ENCODE measurements around the gene NSF.

The NSF gene

DNA sequence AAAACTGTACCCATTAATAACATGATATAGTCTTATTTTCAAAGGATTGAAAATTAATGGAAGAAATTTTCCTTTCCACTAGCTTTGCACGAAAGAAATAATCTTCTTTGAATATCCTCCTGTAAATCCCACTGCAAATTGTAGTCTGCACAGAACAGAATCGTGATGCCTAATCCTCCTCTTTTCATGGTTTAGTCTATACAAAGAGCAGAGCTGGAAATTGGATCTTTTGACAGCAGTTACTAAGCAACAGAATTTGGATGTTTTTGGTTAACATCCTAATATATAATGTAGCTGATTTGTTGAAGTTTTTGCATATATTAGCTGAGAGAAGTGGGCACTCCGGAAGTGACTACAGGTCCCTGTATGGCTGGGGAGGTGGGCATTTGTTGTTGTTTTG, 129.4 kb downstream of the NSF start:
- no peak for DNase-seq (ENCODE audit: low spot score)

DNA sequence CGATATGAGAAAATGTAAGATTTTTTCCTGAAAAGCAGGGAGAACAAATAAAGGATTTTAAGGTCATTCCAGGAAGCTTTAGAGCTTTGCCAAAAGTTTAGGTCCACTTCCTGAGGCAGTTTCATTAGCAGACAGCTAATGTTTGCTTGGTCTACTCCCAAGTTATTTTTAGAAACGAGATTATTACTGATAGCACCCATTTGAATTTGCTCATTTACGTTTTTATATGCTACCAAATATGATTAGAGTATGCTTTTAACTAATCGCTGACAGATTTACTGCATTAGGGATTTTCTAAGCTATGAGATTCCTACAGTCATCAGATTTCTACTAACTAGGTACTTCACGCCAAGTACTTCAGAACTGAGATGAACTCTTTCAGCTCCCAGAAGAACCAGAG, 129.9 kb downstream of the NSF start:
- no peak for DNase-seq (ENCODE audit: low spot score)

DNA sequence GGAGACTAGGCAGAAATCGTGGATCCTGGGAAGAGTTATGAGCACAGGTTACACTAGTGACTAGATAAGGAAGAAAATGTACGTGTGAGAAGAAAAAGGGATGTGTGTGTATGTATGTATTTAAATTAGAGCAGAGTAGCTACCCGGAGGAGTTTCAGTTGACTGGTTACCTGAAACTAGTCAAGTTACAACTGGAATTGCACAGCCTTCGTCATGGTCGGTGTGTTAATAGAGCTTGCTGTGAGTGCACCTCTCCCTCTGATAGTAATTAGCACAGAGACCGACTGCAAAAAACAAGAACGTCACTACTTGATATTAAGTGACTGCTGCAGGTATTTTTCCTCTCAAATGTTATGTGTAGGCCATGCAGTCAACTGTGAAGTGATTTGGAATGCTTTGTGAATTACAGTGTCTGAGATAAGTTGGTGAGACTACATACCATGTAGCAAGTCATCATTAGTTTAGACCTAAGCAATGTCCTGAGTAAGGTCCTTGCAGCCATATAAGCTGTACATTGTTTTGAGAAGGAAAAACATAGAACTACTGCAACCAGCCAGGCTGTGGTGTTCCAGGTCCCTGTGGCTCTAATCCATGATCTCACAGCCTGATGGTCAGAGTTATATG, 132.3 kb downstream of the NSF start:
- DNase-seq (ENCODE audit: low spot score) = no peak

DNA sequence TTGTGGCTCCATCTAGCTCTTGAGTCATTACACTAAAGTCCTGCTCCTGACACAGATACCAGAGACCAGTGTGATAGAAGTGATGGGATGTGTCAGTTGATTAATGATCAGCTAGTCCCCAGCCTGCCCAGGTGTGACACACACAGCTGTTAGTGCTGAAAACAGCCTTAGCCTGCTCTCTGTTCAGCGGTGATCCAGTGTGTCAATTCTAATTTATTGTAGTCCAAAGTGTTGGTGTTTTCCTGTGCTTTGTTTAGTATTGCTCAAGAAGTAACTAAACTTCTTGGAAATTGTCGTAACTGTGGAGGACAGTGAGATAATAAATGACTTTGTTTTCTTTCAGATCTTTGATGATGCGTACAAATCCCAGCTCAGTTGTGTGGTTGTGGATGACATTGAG, 135.7 kb downstream of the NSF start:
- no peak for DNase-seq (ENCODE audit: low spot score)

DNA sequence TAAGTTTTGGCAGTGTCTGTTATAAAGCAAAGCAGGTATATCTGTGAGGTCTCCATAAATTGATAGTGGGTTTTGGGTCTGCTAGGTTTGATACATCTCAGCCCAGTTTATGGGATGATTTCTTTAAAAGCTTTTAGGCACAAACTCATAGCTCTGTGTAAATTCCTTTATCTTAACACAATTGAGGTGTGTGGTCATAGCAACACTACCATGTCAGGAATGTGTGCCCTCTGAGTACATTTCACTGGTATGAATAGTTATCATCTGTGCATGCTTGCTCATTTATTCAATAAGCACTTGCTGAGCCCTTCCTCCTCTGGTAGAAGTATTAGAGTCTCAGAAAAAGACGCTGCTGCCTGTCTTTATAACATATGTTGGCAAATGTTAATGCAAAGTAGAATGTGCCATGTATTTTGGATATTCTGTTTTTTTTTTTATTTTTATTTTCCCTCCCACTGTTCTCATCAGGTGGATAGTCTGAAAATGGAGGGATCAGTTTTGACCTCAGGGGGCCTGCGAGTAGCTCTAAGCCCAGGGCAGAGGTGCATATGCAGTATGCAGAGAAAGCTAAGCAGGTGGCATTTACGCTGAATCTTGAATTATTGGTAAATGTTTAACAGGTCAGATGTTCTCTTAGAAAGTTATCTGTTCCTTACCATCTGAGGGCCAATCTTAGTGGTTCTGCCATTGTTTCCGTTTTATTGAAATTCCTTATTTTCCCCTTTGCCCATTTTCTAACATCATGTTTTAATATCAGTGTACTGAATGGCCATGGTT, 137.3 kb downstream of the NSF start:
- DNase-seq (ENCODE audit: low spot score) = no peak

DNA sequence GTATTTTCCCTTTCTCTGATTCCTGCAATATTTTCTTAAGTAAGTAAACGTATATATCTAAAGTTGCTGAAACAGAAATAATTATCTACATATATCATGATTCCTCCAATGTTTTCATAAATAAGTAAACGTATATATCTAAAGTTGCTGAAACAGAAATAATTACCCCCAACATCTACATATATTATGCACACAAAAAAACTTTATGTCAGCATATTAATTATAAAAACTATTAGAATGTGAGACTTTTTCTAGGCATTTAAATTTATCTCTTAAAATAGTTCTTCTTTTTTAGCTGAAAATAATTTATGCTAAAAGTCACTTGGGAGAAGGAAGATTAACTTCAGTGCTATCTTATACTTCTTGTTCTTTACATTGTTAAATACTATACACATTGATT, 139.6 kb downstream of the NSF start:
- DNase-seq (ENCODE audit: low spot score) = no peak

DNA sequence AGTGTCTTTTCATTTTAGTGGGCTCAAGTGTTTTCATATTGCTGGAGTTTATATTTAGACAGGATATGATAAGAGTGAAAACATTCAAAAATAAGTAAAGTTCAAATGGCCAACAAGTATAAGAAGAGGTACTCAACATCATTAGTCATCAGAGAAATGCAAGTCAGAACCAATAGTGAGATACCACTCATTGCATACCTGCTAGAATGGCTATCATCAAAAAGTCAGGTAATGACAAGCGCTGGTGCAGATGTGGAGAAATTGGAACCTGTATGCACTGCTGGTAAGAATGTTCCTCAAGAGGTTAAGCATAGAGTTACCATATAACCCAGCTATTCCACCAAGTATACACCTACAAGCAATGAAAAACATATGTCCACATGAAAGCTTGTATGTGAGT, 140.2 kb downstream of the NSF start:
- DNase-seq (ENCODE audit: low spot score) = no peak

DNA sequence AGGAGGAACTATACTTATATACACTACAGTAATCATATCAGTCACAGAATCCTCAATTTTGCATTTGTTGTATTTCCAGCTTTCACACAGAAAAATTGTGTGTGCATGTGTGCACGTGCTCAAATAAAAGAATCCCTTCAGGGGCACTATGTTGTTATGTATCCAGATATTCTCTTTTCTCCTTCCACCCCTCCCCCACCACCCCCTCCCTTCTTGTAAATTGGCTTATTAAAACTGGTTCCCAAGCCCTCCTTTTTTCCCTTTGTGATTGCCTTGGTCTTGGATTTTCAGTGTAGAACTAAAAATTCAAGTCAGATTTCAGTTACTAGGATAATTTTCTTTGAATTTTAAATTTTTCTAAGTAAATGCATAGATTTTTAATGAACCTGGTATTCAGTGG, 141.7 kb downstream of the NSF start:
- no peak for DNase-seq (ENCODE audit: low spot score)

DNA sequence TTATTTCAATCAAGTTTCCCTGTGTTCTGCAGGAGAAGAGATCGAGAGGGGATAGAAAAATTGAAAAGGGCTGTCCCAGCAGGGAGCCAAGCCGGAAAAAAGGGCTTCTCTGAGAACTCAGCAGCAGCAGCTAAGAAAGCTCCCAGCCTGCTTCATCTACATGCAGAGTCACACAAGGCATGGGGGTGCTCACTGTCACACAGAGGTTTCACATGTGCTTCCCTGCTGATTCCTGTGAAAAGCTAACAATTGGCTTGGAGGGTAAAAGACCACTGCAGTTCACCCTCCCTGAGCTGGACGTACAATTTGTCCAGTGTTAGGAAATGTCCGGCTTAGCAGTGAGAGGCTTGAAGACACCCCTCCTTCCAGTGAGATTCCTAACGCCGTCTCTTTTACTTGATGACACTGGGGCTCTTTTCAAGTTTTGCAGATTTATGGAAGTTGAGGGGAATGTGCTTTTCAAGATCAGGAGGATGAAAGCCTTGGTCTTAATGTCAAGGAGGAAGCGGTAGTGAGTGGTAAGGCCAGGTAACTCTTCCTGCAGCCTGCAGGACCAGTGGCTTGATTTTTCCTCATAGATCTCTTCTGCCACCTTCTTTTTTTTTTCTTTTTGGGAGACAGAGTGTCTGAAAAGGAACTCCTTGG, 142.4 kb downstream of the NSF start:
- no peak for DNase-seq (ENCODE audit: low spot score)

DNA sequence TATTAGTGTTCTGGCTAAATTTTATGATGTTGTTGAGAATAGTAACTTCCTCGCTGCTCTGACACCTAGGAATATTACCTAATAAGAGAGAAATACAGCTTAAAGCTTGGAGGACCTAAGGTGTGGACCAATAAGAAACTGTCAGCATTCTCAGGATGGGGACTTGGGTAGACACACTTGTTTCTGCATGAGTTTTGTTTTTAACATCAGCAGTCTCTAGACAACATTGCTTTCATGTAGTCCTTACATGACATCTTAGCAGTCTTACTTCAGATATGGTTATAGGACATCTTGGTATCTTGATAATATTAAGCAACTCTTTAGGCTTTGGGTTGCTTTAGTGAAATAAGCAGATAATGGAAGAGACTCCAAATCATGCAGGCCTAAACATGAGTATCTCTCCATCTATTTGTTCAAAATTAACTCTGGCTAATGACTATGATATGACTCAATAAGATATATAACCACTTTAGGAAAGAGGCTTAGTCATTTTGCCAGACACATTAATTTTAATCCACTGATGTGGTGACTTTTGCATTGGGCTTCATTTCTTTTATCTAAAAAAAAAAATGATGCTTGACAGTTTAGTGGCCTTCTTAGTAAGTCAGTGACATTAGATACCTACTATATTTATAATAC, 143.5 kb downstream of the NSF start:
- DNase-seq (ENCODE audit: low spot score) = no peak

DNA sequence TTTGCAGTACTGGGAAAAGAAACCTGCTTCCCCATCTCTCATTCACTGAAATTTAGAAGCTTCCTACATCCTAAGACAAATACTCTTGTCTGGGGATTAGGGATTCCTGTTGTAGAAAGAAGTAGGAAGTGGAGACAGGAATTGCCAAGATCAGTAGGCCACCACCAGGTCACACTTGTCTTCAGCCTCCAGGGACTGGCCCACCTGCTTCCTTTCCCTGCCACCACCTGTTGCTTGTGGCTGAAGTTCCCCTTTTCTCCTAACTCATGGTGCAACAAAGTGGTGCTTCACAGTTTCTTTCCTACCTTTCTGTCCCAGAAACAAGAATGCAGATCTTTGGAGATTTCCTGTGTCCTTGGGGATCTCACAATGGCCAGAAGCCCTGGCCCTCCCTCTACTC, 145.6 kb downstream of the NSF start:
- no peak for DNase-seq (ENCODE audit: low spot score)

DNA sequence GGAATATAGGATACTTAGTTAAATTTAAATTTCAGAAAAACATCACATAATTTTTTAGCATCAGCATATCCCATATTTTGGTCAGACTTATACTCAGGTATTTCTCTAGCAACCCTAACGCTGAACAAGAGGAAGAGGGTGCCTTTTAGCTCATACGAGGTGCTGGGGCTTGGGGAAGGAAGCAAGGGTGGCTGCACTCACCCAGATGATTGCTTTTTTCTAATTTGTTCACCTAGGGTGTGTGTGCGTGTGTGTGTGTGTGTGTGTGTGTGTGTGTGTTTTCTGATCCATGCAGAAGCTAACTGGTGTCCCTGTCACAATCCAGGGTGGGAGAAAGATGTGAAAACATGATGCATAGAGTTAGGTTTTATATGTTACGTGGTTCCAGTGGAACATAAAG, 146.9 kb downstream of the NSF start:
- no peak for DNase-seq (ENCODE audit: low spot score)

DNA sequence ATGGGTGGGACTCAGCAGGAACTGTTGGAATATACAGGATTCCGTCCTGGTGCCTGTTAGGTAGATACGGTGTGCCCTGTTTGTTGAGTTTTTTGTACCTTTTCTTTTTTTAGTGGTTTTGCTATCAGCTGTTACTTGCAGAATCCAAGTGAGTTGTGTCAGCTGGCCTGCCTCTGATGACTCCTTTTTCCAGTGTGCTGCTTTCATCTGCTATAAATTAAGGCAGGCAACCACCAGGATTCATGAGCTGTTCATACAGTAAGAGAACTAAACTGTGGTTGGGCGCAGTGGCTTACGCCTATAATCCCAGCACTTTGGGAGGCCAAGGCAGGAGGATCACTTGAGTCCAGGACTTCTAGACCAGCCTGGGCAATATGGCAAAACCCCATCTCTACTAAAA, 148.1 kb downstream of the NSF start:
- DNase-seq (ENCODE audit: low spot score) = no peak

DNA sequence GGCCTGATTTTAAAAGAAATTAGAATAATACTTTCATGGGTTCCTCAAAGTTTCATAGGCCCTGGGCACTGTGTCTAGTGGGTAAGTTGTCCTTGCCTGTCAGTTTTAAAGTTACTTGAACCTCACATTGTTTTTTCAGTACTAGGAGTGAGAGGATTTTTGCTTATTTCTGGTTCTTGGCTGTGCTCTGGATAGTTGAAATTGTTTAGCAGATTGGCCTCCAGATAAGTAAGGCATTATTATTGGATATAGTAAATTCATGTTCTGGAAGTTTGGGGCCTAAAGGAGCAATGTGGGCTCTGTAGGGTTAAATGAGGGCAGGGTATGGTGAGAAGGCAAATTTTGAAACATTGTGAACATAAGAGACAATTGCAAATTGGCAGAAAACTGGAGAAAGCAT, 149.5 kb downstream of the NSF start:
- no peak for DNase-seq (ENCODE audit: low spot score)

DNA sequence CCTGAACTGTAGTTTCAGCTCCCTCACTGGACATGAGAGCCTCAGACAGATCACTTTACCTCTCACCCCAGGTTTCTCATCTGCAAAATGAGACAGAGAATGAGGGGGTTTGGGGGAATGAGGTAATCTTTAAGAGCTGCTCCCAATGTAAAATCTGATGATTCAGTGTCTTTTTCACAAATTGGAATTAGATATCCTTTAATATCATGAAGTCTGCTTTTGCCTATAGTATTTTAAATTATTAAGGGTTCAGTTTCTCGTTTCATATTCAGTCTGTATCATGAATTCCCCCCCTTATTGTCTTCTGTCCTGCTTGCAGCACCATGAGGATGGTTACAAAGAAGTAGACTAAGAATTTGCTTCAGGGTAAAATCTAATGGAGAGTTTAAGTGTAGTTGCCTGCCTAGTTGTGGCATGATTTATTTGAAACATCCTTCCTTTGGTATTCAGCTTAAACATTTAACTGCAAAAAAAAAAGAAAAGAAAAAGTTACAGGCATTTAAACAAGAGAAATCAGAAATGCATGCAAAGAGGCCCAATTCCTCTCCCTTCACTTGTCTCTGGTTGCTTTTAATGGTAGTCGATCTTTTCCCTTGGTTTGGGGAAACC, 150.8 kb downstream of the NSF start:
- no peak for DNase-seq (ENCODE audit: low spot score)

DNA sequence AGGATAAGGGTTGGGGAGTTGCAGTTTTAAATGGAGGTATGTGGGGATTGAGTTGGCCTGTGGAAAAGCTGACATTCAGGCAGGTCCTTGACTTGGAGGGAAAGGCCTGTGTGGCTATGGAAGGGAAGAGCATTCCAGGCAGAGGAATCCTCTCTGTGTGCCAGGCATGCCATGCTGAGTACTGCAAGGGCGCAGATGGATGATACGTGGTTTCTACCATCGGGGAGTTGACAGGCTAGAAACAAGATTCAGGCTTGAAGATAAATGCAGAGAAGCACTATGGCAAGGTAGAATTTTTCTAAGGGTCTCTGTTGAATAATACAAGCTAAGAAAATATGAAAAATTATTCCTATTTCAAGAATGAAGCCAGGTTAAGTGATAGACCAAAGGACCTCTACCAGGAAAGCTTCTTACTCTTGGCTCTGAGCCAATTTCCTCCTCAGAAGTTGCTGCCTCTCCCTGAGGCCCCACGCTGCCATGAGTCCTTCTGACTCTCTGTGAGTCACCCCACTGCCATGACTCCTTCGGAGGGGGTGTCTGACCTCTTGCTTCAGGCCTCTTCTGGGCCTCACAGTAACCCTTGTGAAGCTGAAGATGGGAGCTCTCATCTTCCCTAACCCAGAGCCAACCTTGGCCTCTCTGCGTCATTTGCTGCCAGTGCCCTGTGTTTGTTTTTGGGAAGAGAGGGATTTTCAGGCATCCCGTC, 152.2 kb downstream of the NSF start:
- no peak for DNase-seq (ENCODE audit: low spot score)

DNA sequence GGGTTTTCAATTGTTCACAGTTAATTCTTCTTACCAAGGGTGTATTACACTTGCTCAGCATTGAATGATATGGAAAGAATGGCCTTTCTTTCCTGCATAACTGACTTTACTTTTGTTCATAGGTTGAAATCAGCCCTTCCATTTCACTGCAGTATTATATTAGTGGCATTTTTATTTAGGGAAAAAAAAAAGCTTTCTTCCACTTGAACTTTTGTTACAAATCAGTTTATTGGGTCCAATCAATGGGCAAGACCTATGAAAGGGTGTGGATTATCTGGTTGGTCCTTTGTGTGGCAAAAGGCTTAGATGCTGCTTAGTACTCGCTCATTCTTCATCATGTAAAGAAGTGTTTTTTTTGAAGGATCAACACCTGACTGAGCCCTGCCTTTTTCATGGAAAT, 154.0 kb downstream of the NSF start:
- no peak for DNase-seq (ENCODE audit: low spot score)

DNA sequence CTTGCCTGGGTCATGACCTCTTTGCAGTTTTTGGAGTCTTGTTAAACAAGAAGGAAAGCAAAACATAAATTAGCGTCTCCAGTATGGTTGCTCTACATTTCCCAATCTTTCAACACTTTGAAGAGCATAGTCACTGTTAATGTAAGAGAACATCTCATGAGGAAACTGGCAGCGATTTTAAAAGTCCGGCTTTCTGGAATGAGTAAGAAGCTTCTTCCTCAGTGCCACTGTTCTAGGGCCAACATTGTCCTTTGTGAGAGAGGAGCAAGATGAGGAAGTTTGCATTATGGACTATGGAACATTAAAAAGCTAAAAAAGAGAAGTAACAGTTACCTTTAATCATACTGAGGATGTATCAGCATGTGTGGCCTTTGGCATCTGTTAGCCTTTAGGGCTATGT, 154.9 kb downstream of the NSF start:
- DNase-seq (ENCODE audit: low spot score) = no peak

DNA sequence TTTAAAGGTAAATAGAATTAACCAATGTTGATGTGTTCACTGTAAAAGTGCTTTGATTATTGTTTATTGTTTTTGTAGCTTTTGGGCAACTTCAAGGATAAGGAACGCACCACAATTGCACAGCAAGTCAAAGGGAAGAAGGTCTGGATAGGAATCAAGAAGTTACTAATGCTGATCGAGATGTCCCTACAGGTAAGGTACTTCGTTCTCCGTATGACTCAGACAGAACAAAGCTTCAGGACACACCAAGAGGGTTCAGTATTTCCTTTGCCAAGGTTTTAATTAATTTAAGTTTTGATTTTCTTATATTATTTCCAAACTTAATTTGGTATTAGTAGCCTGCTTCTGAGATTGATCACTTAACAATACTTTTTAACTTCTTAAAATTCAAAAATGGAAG, 161.0 kb downstream of the NSF start:
- DNase-seq (ENCODE audit: low spot score) = no peak

DNA sequence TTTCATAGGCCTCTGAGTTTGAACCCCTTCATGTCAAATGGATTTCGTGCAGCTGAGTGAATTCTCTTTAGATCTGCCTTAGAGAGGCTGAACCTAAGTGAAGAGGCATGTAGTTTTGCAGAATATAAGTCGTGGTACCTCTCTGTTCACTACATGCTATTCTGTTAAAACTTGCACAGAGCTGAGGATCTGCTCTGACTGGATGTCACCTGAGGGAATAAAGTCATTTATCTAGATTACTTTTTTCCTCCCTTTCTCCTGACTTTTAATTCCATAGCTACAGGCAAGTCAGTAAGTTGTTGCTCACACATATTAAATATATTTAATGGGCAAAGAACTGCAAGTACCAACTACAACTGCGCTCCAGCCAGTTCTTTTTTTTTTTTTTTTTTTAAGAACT, 163.3 kb downstream of the NSF start:
- DNase-seq (ENCODE audit: low spot score) = no peak

DNA sequence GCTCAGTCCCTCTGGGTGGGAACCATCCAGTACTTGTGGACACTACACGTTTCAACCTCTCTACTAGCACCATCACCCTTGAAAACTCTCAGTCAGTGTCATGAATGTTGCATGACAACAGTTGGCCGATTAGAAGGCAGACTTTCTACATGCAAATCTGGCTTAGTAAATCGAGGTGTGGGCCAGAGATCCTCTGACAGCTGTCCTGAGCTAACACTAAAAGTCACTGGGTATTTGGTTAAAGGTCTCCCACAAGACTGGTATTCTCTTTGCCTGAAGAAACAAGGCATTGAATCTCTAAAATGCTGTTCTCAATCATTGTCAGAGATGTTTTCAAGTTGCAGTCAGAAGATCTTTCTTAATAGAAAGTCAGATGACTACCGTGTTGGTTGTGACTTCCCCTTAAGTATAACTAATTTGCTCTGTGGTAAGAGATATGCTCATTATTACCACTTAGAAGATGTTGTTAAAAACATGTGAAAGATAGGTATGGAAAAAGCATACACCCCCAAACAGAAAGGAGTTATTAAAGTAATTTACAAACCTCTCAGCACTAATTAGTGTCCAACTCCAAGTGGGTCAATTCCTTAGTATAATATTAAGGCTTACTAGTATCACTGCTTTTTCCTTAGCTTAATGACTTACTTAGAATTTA, 165.7 kb downstream of the NSF start:
- DNase-seq (ENCODE audit: low spot score) = no peak

DNA sequence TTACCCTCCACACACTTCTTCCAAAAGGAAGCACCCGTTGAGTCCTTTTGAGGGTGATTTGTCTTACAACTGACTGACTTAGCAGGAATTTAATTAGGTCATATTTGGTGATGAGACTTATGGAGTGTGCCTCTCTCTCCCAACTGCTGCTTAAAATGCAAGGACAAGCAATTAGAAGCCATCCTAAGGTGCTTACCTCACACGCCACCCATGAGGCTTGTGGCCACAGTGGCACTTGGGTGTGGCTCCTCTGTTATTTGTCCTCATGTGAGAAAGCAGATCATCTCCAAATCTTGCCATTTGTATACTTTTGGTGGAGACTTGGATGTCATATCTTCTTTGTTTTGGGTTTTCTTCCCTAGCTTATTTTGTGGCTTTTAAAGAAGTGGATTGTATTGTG, 166.4 kb downstream of the NSF start:
- DNase-seq (ENCODE audit: low spot score) = no peak
